Upper lobe of left lung (tissue), 6 donors: ENCODE data around the gene TMEM135. TPM values are rescaled to one million over a fixed set of nuclear protein-coding genes. Genes with fewer than 3 reads are reported as not detected.

Experiments used
- ATAC-seq, 2 donors: fragments of 200-7000 bp; cut with Tn5 transposase; one replicate each; pipeline ENCODE4 v1.9.1; 2022; ENCODE audit warnings: mild to moderate bottlenecking in 2 of 2, moderate library complexity in 2 of 2; ENCODE audit not compliant: low FRiP score in 2 of 2
- DNase-seq, 2 donors: peaks; one replicate each; pipeline ENCODE4 v3.0.0-alpha.2; 2019 to 2020
- H3K27ac ChIP-seq, 4 donors: fragments of 200-600 bp; sonication (generic); one replicate each; pipeline ENCODE4 v1.5.1; 2016 to 2019
- H3K27me3 ChIP-seq, 4 donors: fragments of 200-600 bp; sonication (generic); one replicate each; pipeline ENCODE4 v1.5.1; 2017 to 2019
- H3K36me3 ChIP-seq, 4 donors: fragments of 200-600 bp; sonication (generic); one replicate each; pipeline ENCODE4 v1.5.1; 2016 to 2019
- H3K4me1 ChIP-seq, 4 donors: fragments of 200-600 bp; sonication (generic); one replicate each; pipeline ENCODE4 v1.5.1; 2018 to 2019
- H3K4me3 ChIP-seq, 4 donors: fragments of 200-600 bp; sonication (generic); one replicate each; pipeline ENCODE4 v1.5.1; 2017 to 2019; ENCODE audit warnings: mild to moderate bottlenecking in 2 of 4, moderate library complexity in 1 of 4
- H3K9me3 ChIP-seq, 4 donors: fragments of 200-600 bp; sonication (generic); one replicate each; pipeline ENCODE4 v1.5.1; 2018 to 2019
- EP300 ChIP-seq, 4 donors: sonication (generic); formaldehyde crosslinking; IDR thresholded peaks; one replicate each; pipeline ENCODE4 v1.5.1; 2017; ENCODE audit warnings: antibody characterized with exemption in 4 of 4, control low read depth in 2 of 4
- POLR2A ChIP-seq, 4 donors: fragments of 450-650 bp; IDR thresholded peaks; one replicate each; pipeline ENCODE4 v1.5.1; 2016 to 2017; ENCODE audit warnings: antibody characterized with exemption in 4 of 4, mild to moderate bottlenecking in 2 of 4
- POLR2AphosphoS5 ChIP-seq, 2 donors: sonication (generic); formaldehyde crosslinking; IDR thresholded peaks; one replicate each; pipeline ENCODE4 v1.5.1; 2017; ENCODE audit warnings: antibody characterized with exemption in 2 of 2
- WGBS, 2 donors: methylation state at CpG; one replicate each; pipeline ENCODE4 v1.1.5; 2017 to 2018; 5-methylcytosine and 5-hydroxymethylcytosine counted together
- total RNA-seq, 6 donors: library from RNA; depleted of rRNA in 4 of 6; stranded (reverse); fragments of >200 nt in 4 of 6; gene quantifications; one replicate each; pipeline versions ENCODE4 v1.1.0 to v1.2.1, GENCODE V29; 2016 to 2021
- TF ChIP-seq, protein P1 (sequence below), 6 experiments: fragments of 450-650 bp in 4 of 6; fragments of 200-600 bp in 2 of 6; sonication (generic) in 2 of 6; IDR thresholded peaks; one replicate each; pipeline ENCODE4 v1.5.1; 2016 to 2019; ENCODE audit warnings: antibody characterized with exemption in 6 of 6
- donor health status: DM: no; HTN: no; CAD: no; lungs with moderate emphysema.
- donor health status: DM: no; HTN: yes; CAD: no; lungs with severe emphysema.

TMEM135 gene
- total RNA-seq, 6 donors from 2014 or later = 12.6 to 33.5 (median 19.1) TPM

DNA sequence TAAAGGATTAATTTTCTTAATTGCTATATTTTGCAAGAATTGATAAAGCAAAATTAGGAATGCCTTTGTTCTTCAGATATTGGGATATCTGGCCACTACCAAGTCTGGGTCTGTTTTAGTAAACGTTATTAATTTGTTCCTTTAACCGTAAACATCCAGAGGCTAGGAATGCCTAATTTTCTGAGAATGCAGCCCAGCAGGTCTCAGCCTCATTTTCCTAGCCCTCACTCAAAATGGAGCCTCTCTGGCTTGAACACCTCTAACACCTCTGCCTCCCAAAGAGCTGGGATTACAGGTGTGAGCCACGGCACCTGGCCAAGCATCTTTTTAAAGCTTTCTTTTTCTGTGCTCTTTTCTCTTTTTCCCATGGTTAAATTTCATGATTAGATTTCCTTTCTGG is 18.4 kb downstream of the TMEM135 start:
- Histone ChIP-seq H3K4me3 (no peak overlapping the region), H3K4me1 (no peaks in the 10 kb centered on the region), H3K9me3 (no peaks in the 10 kb centered on the region), H3K27ac (no peak overlapping the region), H3K36me3 (no peaks in the 10 kb centered on the region), H3K27me3 (no peaks in the 10 kb centered on the region)
- DNase-seq = no peak
- TF ChIP-seq POLR2AphosphoS5 (IDR thresholded peaks at IDR 0.05) = no peak
- TF ChIP-seq, protein P1, sequence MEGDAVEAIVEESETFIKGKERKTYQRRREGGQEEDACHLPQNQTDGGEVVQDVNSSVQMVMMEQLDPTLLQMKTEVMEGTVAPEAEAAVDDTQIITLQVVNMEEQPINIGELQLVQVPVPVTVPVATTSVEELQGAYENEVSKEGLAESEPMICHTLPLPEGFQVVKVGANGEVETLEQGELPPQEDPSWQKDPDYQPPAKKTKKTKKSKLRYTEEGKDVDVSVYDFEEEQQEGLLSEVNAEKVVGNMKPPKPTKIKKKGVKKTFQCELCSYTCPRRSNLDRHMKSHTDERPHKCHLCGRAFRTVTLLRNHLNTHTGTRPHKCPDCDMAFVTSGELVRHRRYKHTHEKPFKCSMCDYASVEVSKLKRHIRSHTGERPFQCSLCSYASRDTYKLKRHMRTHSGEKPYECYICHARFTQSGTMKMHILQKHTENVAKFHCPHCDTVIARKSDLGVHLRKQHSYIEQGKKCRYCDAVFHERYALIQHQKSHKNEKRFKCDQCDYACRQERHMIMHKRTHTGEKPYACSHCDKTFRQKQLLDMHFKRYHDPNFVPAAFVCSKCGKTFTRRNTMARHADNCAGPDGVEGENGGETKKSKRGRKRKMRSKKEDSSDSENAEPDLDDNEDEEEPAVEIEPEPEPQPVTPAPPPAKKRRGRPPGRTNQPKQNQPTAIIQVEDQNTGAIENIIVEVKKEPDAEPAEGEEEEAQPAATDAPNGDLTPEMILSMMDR (IDR thresholded peaks at IDR 0.05) = no peak
- TF ChIP-seq POLR2A (IDR thresholded peaks at IDR 0.05) = no peak
- TF ChIP-seq EP300 (IDR thresholded peaks at IDR 0.05) = no peak
- 81 to 95% methylated on average over 3 of the region's 3 CpGs for WGBS, 2 donors
- ATAC-seq = no peak

GRCh38 chr11:87057749-87058148 is 20.0 kb downstream of the TMEM135 start:
- no peaks in the 10 kb centered on the region for H3K9me3 ChIP-seq
- H3K4me1 ChIP-seq = no peaks in the 10 kb centered on the region
- ATAC-seq (no peak), DNase-seq (no peak)
- H3K4me3 ChIP-seq = no peak overlapping the region
- H3K36me3 ChIP-seq = no peaks in the 10 kb centered on the region
- H3K27me3 ChIP-seq = no peaks in the 10 kb centered on the region
- TF ChIP-seq, protein P1 (IDR thresholded peaks at IDR 0.05) = no peak
- TF ChIP-seq POLR2AphosphoS5 (IDR thresholded peaks at IDR 0.05) (no peak), EP300 (IDR thresholded peaks at IDR 0.05) (no peak), POLR2A (IDR thresholded peaks at IDR 0.05) (no peak)
- H3K27ac ChIP-seq = no peak overlapping the region

- TF ChIP-seq POLR2AphosphoS5 (IDR thresholded peaks at IDR 0.05) = no peak
- TF ChIP-seq, protein P1 (IDR thresholded peaks at IDR 0.05) = no peak
- no peak for TF ChIP-seq EP300 (IDR thresholded peaks at IDR 0.05)
- no peak for TF ChIP-seq POLR2A (IDR thresholded peaks at IDR 0.05)
- 91% methylated on average over 10 of the region's 10 CpGs for WGBS, 2 donors
- ATAC-seq (no peak), DNase-seq (no peak)
- Histone ChIP-seq H3K4me1 (peaks cover 0 to 5% (median 2%) of the 10 kb centered on the region in 4 donors), H3K36me3 (no peaks in the 10 kb centered on the region), H3K27me3 (no peaks in the 10 kb centered on the region), H3K9me3 (no peaks in the 10 kb centered on the region), H3K4me3 (no peak overlapping the region), H3K27ac (no peak overlapping the region)
Observed at GRCh38 chr11:87059596-87060390, 22.1 kb downstream of the TMEM135 start.

GRCh38 chr11:87061766-87062165 is 24.0 kb downstream of the TMEM135 start:
- H3K4me3 ChIP-seq = no peak overlapping the region
- H3K9me3 ChIP-seq = no peaks in the 10 kb centered on the region
- DNase-seq (no peak), ATAC-seq (no peak)
- WGBS, 2 donors = 92 to 98% methylated on average over 6 of the region's 6 CpGs
- H3K27ac ChIP-seq = no peak overlapping the region
- TF ChIP-seq, protein P1 (IDR thresholded peaks at IDR 0.05) = no peak
- TF ChIP-seq POLR2AphosphoS5 (IDR thresholded peaks at IDR 0.05) (no peak), EP300 (IDR thresholded peaks at IDR 0.05) (no peak), POLR2A (IDR thresholded peaks at IDR 0.05) (no peak)
- no peaks in the 10 kb centered on the region for H3K36me3 ChIP-seq
- H3K4me1 ChIP-seq = peaks cover 0 to 5% (median 2%) of the 10 kb centered on the region in 4 donors
- H3K27me3 ChIP-seq = no peaks in the 10 kb centered on the region

GRCh38 chr11:87063982-87064381 is 26.2 kb downstream of the TMEM135 start:
- no peaks in the 10 kb centered on the region for H3K9me3 ChIP-seq
- no peak overlapping the region for H3K27ac ChIP-seq
- H3K4me3 ChIP-seq = no peak overlapping the region
- peaks cover 0 to 5% (median 2%) of the 10 kb centered on the region in 4 donors for H3K4me1 ChIP-seq
- ATAC-seq (no peak), DNase-seq (no peak)
- H3K36me3 ChIP-seq = peaks cover 0 to 4% (median 0%) of the 10 kb centered on the region in 4 donors
- 59 to 68% methylated on average over 2 of the region's 2 CpGs for WGBS, 2 donors
- no peaks in the 10 kb centered on the region for H3K27me3 ChIP-seq
- TF ChIP-seq POLR2A (IDR thresholded peaks at IDR 0.05) (no peak), EP300 (IDR thresholded peaks at IDR 0.05) (no peak), POLR2AphosphoS5 (IDR thresholded peaks at IDR 0.05) (no peak)
- TF ChIP-seq, protein P1 (IDR thresholded peaks at IDR 0.05) = no peak
